Liver (tissue), 9 donors: ENCODE results near the gene COL15A1. TPM values are rescaled to one million over a fixed set of nuclear protein-coding genes. Genes with fewer than 3 reads are reported as not detected.

Source experiments
- DNase-seq: peaks from one replicate; pipeline ENCODE4 v3.0.0-alpha.2; 2017; ENCODE audit warnings: low spot score
- H3K27ac ChIP-seq, 2 donors: one replicate each; pipeline ENCODE4 v1.7.0; 2013; ENCODE audit warnings: inconsistent platforms in 2 of 2, low read length in 2 of 2, control low read depth in 1 of 2, low read depth in 1 of 2, mild to moderate bottlenecking in 1 of 2
- H3K27me3 ChIP-seq, 4 donors: one replicate each; pipeline versions ENCODE4 v1.6.1 to v1.7.0; 2013; ENCODE audit warnings: low read length in 3 of 4, inconsistent platforms in 1 of 4, mild to moderate bottlenecking in 1 of 4, moderate library complexity in 1 of 4; ENCODE audit not compliant: control insufficient read depth in 4 of 4, insufficient read depth in 4 of 4
- H3K36me3 ChIP-seq, 4 donors: one replicate each; pipeline versions ENCODE4 v1.6.1 to v1.7.0; 2013; ENCODE audit warnings: low read length in 3 of 4, mild to moderate bottlenecking in 3 of 4, low read depth in 1 of 4, moderate library complexity in 1 of 4; ENCODE audit not compliant: control insufficient read depth in 4 of 4, insufficient read depth in 3 of 4
- H3K4me1 ChIP-seq, 4 donors: one replicate each; pipeline versions ENCODE4 v1.6.1 to v1.7.0; 2013; ENCODE audit warnings: low read length in 3 of 4, mild to moderate bottlenecking in 3 of 4, moderate library complexity in 1 of 4; ENCODE audit not compliant: control insufficient read depth in 4 of 4, insufficient read depth in 4 of 4
- H3K4me3 ChIP-seq, 3 donors: one replicate each; pipeline versions ENCODE4 v1.6.1 to v1.7.0; 2013; ENCODE audit warnings: low read length in 3 of 3, control low read depth in 1 of 3, low read depth in 1 of 3, mild to moderate bottlenecking in 1 of 3
- H3K9ac ChIP-seq, 2 donors: one replicate each; pipeline ENCODE4 v1.7.0; 2013; ENCODE audit warnings: low read length in 2 of 2, mild to moderate bottlenecking in 2 of 2, moderate library complexity in 2 of 2, control low read depth in 1 of 2, low read depth in 1 of 2
- H3K9me3 ChIP-seq, 4 donors: one replicate each; pipeline versions ENCODE4 v1.6.1 to v1.7.0; 2013; ENCODE audit warnings: low read length in 3 of 4; ENCODE audit not compliant: control insufficient read depth in 4 of 4
- ATF3 ChIP-seq: IDR thresholded peaks from 2 replicates; pipeline ENCODE4 v1.6.1; 2016; ENCODE audit warnings: antibody characterized with exemption
- CTCF ChIP-seq: fragments of 150-350 bp; IDR thresholded peaks from 2 replicates; pipeline ENCODE4 v1.5.1; 2017; ENCODE audit warnings: improper control_type of control experiment, low read depth, low read length; ENCODE audit not compliant: missing input control
- EGR1 ChIP-seq, 2 donors: IDR thresholded peaks; 2 replicates each; pipeline ENCODE4 v1.6.1; 2016 to 2018; ENCODE audit warnings: antibody characterized with exemption in 2 of 2, low read depth in 2 of 2
- FOXA1 ChIP-seq: IDR thresholded peaks from 2 replicates; pipeline ENCODE4 v1.6.1; 2016; ENCODE audit warnings: antibody characterized with exemption
- FOXA2 ChIP-seq: IDR thresholded peaks from 2 replicates; pipeline ENCODE4 v1.6.1; 2016; ENCODE audit warnings: antibody characterized with exemption
- GABPA ChIP-seq, 2 donors: IDR thresholded peaks in 1 of 2; conservative IDR thresholded peaks in 1 of 2; 2 replicates each; pipeline ENCODE4 v1.6.1; 2016; ENCODE audit warnings: antibody characterized with exemption in 2 of 2, mild to moderate bottlenecking in 1 of 2, moderate library complexity in 1 of 2
- HNF4A ChIP-seq, 2 donors: conservative IDR thresholded peaks; 2 replicates each; pipeline ENCODE4 v1.6.1; 2016; ENCODE audit warnings: antibody characterized with exemption in 2 of 2, mild to moderate bottlenecking in 2 of 2
- HNF4G ChIP-seq: IDR thresholded peaks from 2 replicates; pipeline ENCODE4 v1.6.1; 2016; ENCODE audit warnings: antibody characterized with exemption
- JUND ChIP-seq, 2 donors: IDR thresholded peaks; 2 replicates each; pipeline ENCODE4 v1.6.1; 2016; ENCODE audit warnings: antibody characterized with exemption in 2 of 2
- MAX ChIP-seq: IDR thresholded peaks from 2 replicates; pipeline ENCODE4 v1.6.1; 2016; ENCODE audit warnings: antibody characterized with exemption
- NR2F2 ChIP-seq: IDR thresholded peaks from 2 replicates; pipeline ENCODE4 v1.6.1; 2016; ENCODE audit warnings: antibody characterized with exemption
- RAD21 ChIP-seq, 2 donors: IDR thresholded peaks; 2 replicates each; pipeline ENCODE4 v1.6.1; 2016; ENCODE audit warnings: antibody characterized with exemption in 2 of 2, mild to moderate bottlenecking in 2 of 2
- REST ChIP-seq: IDR thresholded peaks from 2 replicates; pipeline ENCODE4 v1.6.1; 2016; ENCODE audit warnings: antibody characterized with exemption, mild to moderate bottlenecking
- RXRA ChIP-seq, 2 donors: IDR thresholded peaks; 2 replicates each; pipeline ENCODE4 v1.6.1; 2017 to 2018; ENCODE audit warnings: antibody characterized with exemption in 2 of 2, mild to moderate bottlenecking in 1 of 2
- SP1 ChIP-seq: IDR thresholded peaks from 2 replicates; pipeline ENCODE4 v1.6.1; 2018; ENCODE audit warnings: antibody characterized with exemption, mild to moderate bottlenecking
- TAF1 ChIP-seq: conservative IDR thresholded peaks from 2 replicates; pipeline ENCODE4 v1.6.1; 2016; ENCODE audit warnings: antibody characterized with exemption, mild to moderate bottlenecking
- YY1 ChIP-seq: IDR thresholded peaks from 2 replicates; pipeline ENCODE4 v1.6.1; 2016; ENCODE audit warnings: antibody characterized with exemption, mild to moderate bottlenecking
- ZBTB33 ChIP-seq: IDR thresholded peaks from 2 replicates; pipeline ENCODE4 v1.6.1; 2016; ENCODE audit warnings: antibody characterized with exemption
- WGBS: extraction: QIAGEN DNeasy Blood & Tissue Kit; methylation state at CpG from one replicate; pipeline ENCODE4 v1.1.7; 2013; 5-methylcytosine and 5-hydroxymethylcytosine counted together
- polyA plus RNA-seq, 2 donors: library from polyadenylated mRNA; stranded (reverse) in 1 of 2; unstranded in 1 of 2; fragments of 200-250 nt in 1 of 2; fragments of >200 nt in 1 of 2; fragmentation: Nextera tagmentation in 1 of 2; extraction: Ambion mirVana in 1 of 2; gene quantifications; one replicate each; pipeline versions ENCODE4 v1.2.1 to v1.2.3, GENCODE V29; 2013 to 2015
- total RNA-seq, 2 donors: library from RNA; depleted of rRNA; stranded (reverse); fragments of >200 nt; gene quantifications; one replicate each; pipeline ENCODE4 v1.2.3, GENCODE V29; 2014
- donor health status: healthy.
- donor health status: healthy.
- donor health status: healthy.
- donor health status: healthy.
- donor health status: healthy.

The COL15A1 gene
- total and polyA plus RNA-seq, 4 donors, result 0.10 to 0.42 (median 0.24) TPM

GRCh38 chr9:98894171-98894570 lies 49.5 kb upstream of the COL15A1 start:
- peaks cover 0 to 2% (median under 1%) of the 10 kb centered on the region in 4 donors for H3K9me3 ChIP-seq
- 76% methylated on average over 3 of the region's 3 CpGs for WGBS
- peaks cover 0 to 1% (median 0%) of the 10 kb centered on the region in 4 donors for H3K4me1 ChIP-seq
- H3K27ac ChIP-seq, result no peak overlapping the region
- no peak overlapping the region for H3K4me3 ChIP-seq
- no peaks in the 10 kb centered on the region for H3K36me3 ChIP-seq
- no peak for DNase-seq
- no peak for TF ChIP-seq JUND (IDR thresholded peaks at IDR 0.05)
- no peak for TF ChIP-seq CTCF
- TF ChIP-seq HNF4A (conservative IDR thresholded peaks at IDR 0.05), result no peak
- no peak for TF ChIP-seq SP1
- TF ChIP-seq RAD21 (IDR thresholded peaks at IDR 0.05), result no peak
- TF ChIP-seq FOXA2, result no peak
- no peak for TF ChIP-seq MAX
- no peak for TF ChIP-seq FOXA1
- TF ChIP-seq YY1, result no peak
- TF ChIP-seq TAF1, result no peak
- TF ChIP-seq HNF4G, result no peak
- TF ChIP-seq EGR1 (IDR thresholded peaks at IDR 0.05; ENCODE audit: low read depth in 2 of 2), result no peak
- TF ChIP-seq REST, result no peak
- no peak for TF ChIP-seq GABPA (IDR thresholded peaks at IDR 0.05 in 1 of 2, conservative IDR thresholded peaks at IDR 0.05 in 1 of 2)
- no peak for TF ChIP-seq RXRA (IDR thresholded peaks at IDR 0.05)
- no peak for TF ChIP-seq ZBTB33
- no peak for TF ChIP-seq NR2F2
- no peak for TF ChIP-seq ATF3
- no peak overlapping the region for H3K9ac ChIP-seq
- peaks cover 0 to 11% (median 0%) of the 10 kb centered on the region in 4 donors for H3K27me3 ChIP-seq
